HL-60/S4 treated with retinoic acid at 250 ng/mL for 4 days and 3 days (cell line): ENCODE results near the gene ETV4.

ENCODE experiments used
- in situ Hi-C: fragments of 300-500 bp; cut with MboI; formaldehyde crosslinking; loops from 2 replicates; pipeline ENCODE4 v1.7.0; 2022; ENCODE audit warnings: low sequenced_read_pairs

The ETV4 gene

GRCh38 chr17:43547189-43547550 is 1.0 kb upstream of the ETV4 start:
- in situ Hi-C loops, result no loop called here

DNA sequence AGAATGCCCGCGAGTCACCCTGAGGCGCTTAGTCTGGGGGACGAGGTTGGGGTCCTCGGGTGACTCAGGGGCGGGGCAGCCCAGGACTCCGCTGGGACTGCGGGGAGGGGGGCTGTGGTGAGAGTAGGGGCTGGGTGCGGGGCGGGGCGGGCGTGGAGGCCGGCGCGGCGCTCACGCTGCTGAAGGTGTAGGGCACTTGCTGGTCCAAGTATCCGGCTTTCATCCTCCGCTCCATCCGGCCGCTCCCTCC is 832 bp downstream of the ETV4 start:
- in situ Hi-C loops, result no loop called here

DNA sequence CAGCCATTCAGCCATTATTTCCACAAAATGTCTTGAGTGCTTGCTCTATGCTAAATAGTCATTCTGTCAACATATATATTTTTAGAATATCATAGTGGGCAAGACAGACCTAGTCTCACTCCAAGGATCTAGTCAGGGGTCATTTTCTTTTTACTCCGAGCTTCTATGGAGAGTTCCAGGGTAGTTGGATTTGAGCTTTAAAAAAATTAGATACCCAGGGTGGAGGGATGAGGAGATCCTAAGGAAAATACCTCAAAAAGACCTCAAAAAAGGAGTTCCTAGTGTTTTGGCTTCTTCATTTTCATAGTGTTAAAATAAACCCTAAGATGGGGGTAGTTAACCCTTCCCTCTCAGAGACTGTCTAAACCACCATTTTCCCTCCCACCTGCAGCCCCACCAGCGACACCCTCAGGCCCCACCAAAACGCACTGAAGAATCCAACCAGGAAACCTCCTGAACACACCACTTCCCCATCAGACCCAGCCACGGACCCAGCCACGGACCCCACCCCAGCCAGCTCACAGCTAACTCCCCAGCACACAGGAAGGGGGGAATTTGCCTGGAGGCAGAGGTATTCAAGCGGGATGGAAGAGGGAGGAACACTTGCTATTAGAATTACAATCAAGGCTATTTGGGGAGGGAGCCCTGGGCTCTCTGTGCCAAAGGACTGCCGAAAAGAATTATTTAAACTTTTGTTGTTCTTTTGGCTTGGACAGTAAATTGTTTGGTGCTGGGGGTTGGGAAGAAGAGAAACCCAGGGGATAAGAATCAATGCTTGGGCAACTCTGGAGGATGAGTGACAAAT is 2.2 kb downstream of the ETV4 start:
- in situ Hi-C loops, result no loop called here

DNA sequence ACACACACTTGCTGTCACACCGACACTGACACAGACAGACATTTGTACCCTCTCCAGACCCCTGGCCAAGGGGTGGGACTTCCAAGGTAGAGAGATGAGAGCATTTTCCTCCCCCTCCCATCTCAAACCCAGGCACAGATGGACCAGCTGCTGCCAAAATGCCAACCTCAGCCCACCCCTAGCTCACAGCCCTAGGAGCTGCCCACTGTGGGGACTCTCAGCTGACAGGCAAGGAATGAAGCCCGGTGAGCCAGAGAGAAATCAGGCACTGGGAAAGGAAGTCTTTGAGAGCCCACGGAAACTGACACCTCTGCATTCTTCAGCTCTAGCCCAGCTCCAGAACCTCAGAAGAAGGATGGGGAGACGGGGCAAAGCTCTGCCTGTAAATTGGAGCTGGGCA is 2.8 kb downstream of the ETV4 start:
- in situ Hi-C loops, result no loop called here

DNA sequence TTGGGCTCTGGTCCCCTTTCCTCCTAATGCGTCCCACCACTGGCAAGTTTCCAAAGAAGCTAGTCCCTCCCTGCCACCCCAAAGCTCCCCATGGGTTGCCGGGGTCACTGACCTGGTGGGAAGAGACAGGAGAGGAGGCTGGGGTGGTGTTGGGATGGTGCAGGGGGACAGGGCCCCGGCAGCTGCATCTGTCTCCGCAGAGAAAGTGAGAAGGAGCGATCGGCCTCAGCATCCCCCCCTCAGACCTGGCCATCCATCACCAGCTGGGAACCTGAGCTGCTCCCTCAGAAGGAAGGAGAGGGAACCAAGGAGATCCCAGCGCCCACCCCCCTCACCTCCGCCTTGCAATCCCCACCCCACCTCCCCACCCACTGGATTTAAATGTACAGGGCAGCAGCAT is 3.3 kb downstream of the ETV4 start:
- in situ Hi-C loops, result no loop called here

DNA sequence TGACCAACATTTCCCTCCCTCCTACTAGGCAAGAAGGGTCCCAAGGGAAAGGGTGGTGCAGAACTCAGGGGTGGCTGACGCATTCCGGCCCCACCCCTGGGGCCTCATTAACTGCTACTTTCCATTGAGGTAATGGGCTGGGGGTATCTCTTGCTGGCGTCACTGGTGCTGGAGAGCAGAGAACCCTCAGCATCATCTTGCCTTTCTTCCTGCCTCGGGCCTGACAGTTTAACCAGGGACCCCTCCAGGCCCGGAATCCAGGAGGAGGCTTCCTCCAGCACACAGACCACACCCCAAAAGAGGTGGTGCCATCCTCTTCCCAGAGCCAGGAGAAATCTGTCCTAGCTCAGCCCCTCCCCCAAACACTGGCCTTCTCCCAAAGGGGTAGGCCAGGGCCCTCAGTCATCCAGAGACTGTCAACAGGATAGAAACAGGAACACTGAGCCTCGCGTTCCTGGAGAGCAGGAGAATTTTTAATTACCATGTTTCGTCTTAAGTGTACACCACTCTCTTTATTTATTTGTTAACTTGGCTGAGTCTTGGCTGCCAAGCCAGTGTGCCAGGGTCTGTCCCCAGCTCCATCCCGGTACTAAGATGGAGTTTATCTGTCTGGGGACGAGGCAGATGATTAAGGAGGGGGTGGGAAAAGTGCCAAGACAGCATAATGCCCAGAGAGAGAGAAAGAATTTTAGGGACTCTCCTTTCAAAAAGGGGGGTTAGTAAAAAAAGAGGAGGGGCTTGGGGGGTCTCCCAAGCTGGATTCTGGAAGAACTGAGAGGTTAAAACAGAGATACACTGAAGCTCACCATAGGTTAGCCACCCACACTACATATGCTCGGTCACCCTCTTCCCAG is 5.1 kb downstream of the ETV4 start:
- in situ Hi-C loops, result no loop called here

DNA sequence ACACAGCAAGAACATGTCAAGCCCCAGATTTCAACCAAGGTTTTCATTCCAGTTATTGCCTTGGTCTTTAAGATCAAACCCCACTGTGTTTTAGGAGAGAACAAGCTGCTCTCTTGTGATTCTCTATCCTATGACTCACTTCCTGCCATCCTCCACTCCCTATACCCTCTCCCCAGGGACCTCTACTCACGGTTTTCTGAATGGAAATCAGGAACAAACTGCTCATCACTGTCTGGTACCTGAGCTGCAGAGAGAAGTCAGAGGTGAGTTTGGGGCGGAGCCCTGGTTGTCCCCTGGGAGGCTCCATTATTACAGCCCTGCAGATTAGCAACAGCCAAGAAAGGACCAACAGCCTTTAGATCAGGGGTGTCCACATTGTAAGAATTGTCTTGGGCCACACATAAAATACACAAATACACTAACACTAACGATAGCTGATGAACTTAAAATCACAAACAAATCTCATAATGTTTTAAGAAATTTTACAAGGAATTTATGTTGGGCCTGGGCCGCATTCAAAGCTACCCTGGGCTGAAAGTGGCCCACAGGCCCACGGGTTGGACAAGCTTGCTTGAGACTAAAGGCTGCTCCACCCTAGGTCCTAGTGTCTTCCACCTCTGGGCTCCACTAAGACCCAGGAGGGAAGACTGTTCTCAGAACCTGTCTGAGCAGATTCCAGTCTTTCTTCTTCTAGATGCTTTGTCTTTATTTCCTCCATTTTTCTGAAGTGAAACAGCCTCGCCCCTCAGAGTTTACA is 9.7 kb downstream of the ETV4 start:
- in situ Hi-C loops, result no loop called here

DNA sequence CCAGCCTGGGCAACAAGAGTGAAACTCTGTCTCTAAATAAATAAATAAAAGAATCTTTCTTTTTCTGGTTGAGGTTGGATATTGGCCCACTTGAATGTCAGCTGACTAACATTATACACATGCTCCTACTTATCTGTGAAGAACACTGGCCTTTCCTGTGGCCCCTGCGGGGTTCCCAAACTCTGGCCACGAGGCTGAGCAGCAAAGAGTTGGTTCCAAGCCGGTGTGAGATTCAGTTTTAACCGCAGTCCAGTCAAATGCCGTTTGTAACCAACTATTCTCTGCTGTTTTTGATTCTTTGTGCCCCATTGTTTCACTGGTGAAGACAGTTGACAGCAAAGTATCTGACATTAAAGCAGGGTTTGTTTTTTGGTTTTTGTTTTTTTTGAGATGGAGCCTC is 11.2 kb downstream of the ETV4 start:
- in situ Hi-C loops, result no loop called here

- in situ Hi-C loops, result no loop called here
These were observed 12.4 kb downstream of the ETV4 start for GRCh38 chr17:43533699-43534098.

- in situ Hi-C loops, result no loop called here
These were observed 13.6 kb downstream of the ETV4 start for GRCh38 chr17:43532581-43532980.

DNA sequence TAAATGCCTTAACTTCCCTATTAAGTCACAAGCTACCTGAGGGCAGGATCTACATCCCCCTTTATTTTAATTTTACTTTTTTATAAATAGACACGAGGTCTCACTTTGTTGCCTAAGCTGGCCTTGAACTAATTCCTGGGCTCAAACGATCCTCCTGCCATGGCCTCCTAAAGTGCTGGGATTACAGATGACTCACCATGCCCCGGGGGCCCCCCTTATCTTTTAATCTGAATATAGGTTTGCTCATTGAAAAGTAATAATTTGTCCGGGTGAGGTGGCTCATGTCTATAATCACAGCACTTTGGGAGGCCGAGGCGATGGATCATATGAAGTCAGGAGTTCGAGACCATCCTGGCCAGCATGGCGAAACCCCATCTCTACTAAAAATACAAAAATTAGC is 14.2 kb downstream of the ETV4 start:
- in situ Hi-C loops, result no loop called here

- in situ Hi-C loops, result no loop called here
These were observed 15.1 kb downstream of the ETV4 start for GRCh38 chr17:43531082-43531378.

DNA sequence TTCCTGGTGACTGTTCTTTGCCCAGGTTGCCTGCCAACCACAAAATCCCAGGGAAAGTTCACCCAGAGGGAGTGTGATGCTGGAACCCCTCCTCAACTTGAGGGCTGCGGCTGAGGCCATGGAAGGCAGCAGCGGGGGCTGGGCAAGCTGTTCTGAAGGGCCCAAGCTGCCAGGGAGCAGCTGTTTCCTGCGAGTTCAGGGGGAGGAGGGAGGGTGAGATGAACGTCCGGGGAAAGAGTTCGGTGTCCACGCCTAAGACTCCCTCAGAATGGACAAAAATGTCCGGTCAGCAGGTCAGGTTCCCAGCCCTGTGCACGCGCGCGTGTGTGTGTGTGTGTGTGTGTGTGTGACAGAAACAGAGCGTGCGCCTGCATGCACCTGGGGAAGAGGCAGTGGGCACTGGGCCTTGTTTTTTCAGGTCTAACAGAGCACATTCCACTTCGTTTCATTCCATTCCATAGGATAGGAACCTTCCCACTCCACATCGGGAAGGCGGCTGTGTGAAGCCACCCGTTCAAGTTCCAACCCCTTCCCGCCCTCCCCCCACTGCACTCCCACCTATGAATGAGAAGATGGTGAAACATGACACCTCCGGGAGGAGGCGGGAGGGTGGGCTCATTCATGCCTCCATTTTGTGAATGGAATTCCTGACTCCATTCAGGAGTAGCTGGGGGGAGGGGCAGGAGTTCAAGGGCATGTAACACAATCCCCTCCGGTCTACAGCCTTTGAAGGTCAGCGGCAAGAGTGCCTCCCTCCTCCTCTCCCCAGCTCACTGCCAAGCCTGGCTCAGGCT is 15.7 kb downstream of the ETV4 start:
- in situ Hi-C loops, result no loop called here

GRCh38 chr17:43529947-43530287 is 16.2 kb downstream of the ETV4 start:
- in situ Hi-C loops, result no loop called here

DNA sequence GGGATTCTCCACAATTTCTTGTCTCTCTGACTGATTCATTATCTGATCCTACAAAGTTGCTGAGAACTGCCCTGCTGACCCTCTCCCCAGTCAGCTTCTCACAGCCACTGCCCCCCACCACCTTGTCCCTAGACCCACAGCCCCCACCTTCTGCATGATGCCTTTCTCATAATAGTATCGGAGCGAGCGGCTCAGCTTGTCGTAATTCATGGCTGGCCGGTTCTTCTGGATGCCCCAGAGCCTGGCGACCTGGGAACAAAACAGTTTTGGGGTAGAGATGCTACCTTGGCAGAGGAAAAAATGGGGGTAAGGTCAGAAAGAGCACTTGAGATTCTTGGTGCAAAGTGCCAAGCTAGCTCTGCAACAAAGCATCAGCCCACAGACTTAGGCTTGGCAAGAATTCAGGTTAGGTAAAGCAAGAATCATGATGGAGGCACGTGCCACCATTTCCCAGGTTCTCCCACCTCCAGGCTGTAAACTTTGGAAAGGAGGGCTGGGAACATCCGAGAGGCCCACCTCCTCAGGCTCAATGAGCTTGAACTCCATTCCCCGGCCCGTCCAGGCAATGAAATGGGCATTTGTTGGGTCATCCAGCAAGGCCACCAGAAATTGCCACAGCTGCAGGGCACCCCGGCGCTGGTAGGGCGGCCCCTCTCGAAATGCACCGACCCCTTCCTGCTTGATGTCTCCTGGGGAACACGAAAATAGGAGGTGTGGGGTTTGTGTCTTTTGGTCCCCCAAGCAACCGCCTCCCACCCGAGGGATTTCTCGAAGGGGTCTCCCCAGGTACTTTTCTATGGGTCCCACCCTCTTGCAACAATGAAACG is 16.9 kb downstream of the ETV4 start:
- in situ Hi-C loops, result no loop called here

DNA sequence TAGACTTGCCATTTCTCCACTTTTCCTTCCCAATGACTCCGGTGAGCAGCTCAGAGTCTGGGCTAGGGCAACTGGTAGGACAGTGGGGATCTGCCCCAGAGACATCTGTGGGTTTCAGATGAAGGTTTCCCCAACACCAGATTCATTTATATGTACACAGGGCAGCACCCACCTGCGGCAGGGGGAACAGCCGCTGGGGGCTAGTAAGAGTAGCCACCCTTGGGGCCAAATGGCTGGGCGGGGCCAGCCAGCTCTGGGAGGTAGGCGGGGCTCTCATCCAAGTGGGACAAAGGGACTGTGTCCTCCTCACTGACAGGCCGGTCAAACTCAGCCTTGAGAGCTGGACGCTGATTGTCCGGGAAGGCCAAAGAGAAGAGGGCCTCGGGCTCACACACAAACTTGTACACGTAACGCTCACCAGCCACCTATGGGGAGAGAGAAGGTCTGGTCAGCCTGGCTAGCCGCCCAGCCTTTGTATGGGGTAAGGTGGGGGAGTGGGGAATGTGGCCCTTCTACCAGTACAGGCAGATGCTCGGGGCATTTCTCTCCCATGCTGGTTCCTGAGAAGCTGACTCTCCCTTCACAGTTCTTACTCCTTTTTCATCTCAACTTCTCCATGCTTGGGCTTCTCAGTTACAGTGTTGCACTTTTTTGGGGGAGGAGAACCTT is 17.7 kb downstream of the ETV4 start:
- in situ Hi-C loops, result no loop called here

GRCh38 chr17:43526886-43527648 is 19.1 kb downstream of the ETV4 start:
- in situ Hi-C loops, result no loop called here

GRCh38 chr17:43524945-43525575 is 21.1 kb downstream of the ETV4 start:
- in situ Hi-C loops, result no loop called here

GRCh38 chr17:43521389-43521788 is 24.8 kb downstream of the ETV4 start:
- in situ Hi-C loops, result no loop called here
